Umbilical cord (tissue), 2 donors: ENCODE measurements around the gene FLVCR2. TPM values are rescaled to one million over a fixed set of nuclear protein-coding genes. Genes with fewer than 3 reads are reported as not detected.
A peak's percentile ranks its signal among the peaks of the same experiment; 100 is the strongest.

Experiments
- DNase-seq: peaks from one replicate; pipeline ENCODE4 v3.0.0-alpha.2; 2015; ENCODE audit warnings: low spot score
- total RNA-seq: library from RNA; depleted of rRNA; stranded (reverse); fragments of >200 nt; gene quantifications from one replicate; pipeline ENCODE4 v1.2.3, GENCODE V29; 2014; ENCODE audit warnings: low replicate concordance; ENCODE audit not compliant: insufficient read depth

FLVCR2 gene
- total RNA-seq, 1 donor from 2014 or later: 2.6 TPM

DNA sequence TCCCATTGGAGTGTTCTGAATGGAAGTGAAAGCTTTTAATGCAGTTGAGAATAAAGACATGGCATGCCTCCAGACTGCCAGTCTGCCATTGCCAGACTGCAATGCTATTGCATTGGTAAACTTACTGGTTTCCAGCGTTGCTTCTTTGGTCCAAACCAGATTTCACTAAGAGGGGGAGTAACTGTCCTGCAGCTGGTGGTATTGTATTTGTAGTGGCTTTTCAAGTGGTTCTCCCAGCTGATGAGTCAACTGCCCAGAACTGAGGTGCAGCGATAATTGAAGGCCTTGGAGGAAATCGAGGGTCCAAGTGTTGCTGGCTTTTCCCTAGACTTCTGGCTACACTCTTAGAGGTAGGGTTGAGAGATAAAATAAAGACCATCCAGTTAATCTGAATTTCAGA, 50.4 kb downstream of the FLVCR2 start:
- DNase-seq: no peak

DNA sequence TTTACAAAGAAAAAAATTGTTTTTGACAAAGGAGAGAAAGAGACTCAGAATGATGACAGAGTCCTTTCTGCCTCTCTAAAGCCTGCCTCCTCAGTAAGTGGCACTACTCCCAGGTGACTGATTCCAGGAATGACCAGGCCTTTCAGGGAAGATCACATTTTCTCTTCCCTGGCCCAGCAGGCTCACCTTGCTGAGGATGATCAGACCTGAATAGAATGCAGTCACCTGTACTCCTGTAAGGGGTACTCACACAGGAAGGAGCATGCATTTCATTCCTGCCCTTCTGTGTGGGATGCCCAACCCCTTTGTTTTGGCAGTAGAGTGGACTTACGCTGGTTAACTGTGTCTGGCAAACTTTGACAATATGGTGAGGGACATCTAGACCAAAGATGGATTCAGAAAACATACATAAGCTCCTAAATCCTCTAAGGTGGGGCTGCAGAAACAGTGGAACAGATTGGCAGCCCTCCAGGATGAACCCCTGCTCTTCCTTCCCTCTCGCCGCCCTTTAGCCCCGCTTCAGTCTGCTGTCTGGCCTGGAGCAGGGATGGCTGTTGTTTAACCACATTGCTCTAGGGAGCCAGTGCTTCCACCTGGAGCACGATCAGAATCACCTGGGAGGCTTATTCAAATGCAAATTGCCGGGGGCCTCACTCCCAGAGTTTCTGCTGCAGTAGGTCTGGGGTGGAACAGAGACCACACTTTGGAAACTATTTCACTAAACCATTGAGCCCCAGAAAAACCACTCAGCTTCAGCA, 52.5 kb downstream of the FLVCR2 start:
- DNase-seq: no peak

DNA sequence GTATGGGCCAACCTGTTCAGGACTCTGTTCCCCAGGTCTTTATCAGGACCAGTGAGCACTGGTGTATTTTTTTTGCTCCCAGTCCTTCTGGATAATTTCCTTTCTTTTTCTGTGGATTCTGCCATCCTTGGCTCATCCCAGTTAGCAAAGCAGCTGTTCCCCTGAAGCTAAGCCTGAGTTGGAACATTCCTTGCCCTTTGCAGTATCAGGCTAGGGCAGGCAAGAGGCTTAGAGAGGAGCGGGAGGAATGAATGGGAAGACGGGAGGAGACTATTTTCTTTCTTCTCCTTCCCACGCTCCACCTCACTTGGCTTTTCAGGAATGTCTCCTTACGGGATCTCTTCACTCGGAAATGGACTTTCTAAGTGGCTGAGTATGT, 53.0 kb downstream of the FLVCR2 start:
- peak; percentile 85 for DNase-seq

DNA sequence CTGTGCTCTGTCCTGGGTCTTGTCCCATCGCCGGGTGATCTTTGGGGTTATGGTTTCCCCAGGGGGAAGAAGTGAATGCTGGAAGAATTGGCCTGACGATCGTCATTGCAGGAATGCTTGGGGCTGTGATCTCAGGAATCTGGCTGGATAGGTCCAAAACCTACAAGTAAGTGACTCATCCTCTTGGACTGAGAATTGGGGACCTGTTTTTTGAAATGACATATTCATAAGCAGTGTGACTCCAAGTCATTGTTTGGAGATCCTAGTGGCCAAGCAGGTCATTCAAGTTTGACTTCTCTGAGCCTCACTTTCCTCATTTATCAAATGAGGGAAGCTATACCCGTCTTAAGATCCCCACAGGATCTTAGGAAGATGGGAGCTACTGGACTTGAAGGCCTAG, 56.4 kb downstream of the FLVCR2 start:
- no peak for DNase-seq

DNA sequence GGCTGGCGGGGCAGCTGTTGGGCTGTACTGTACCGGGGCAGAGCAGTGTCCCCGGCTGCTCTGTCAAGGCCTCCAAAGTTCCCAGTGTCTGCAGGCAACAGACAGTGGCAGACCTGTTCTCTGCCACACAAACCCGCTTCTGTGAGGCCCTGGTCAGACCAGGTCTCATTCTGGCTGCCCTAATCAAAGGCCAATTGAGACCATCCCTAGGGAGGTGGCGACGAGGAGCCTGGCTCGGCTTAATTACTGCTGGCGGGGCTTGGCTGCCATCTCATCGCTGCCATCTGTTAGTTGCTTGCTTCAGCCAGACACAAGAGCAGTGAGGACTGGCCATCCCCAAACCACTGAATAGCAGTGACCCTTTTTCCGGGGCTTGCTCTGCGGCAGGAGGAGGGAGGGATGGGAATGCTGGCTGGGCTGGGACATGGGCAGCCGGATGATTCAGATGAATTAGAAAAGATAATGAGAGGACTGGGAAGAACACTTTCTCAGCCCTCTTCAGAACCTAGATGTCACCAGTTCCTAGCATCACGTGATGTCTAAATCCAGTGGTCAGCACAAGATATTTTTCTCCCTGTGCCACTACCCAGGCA, 57.8 kb downstream of the FLVCR2 start:
- DNase-seq: peak; percentile 44

DNA sequence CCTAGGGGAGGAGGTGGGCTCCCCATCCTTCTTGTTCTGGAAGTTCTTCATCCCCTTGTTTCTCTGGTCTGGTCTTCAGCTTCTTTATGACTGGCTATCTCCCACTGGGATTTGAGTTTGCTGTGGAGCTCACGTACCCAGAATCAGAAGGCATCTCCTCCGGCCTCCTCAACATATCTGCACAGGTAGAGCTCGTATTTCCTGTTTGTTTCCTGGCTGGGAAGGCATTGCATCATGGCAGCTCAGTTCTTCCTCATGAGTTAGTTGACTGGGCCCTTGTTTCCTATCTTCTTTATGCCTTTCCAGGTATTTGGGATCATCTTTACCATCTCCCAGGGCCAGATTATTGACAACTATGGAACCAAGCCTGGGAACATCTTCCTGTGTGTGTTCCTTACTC, 62.5 kb downstream of the FLVCR2 start:
- no peak for DNase-seq

DNA sequence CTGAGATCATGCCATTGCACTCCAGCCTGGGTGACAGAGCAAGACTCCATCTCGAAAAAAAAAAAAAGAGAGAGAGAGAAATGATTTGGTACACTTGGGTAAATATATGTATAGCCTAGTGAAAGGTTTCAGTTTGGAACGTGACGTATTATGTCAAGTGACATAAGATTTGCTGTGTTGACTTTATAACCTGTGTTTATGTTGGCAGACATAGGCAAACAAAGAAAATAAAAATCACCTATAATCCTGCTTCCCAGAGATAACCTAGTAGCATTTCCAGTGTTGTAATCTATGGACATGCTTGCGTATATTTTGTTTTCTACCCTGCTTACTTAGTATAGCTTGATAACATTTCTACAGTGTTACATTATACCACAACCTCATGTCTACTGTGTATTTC, 65.6 kb downstream of the FLVCR2 start:
- no peak for DNase-seq

DNA sequence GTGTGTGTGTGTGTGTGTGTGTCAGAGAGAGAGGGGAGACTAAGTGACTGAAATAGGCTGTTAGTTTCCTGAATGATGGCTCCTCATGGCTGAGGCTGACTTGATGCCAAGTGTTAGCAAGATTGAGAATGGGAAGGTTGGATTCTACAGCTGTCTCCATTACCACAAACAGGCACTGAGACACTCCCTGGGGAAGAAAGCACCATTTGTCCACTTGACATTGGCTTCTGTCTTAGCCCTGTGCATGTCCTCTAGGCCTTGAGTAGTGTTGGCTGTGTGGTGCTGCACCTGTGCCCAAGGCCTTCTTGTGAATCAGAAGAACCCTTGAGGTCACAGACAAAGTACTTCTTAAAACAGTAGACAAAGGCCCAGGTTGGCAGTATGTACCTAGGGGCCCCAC, 66.6 kb downstream of the FLVCR2 start:
- no peak for DNase-seq

DNA sequence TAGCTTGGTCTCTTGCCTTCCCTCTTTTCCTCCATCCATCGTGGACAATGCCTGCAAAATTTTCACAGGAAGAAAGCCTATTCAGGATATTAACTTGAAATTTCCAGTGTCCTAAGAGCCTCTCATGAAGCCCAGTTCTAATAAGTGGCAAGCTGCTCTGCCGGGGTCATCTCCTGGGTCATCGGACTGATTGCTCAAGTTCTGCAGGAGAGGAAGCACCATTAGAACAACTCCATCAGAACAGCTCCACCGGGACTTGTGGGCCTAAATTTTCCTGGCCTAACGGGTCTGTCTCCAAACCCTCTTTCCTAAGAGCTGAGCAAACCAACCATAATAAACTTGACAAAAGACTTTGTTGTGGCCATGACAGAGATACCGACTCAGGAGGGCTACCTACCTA, 68.3 kb downstream of the FLVCR2 start:
- DNase-seq: no peak

DNA sequence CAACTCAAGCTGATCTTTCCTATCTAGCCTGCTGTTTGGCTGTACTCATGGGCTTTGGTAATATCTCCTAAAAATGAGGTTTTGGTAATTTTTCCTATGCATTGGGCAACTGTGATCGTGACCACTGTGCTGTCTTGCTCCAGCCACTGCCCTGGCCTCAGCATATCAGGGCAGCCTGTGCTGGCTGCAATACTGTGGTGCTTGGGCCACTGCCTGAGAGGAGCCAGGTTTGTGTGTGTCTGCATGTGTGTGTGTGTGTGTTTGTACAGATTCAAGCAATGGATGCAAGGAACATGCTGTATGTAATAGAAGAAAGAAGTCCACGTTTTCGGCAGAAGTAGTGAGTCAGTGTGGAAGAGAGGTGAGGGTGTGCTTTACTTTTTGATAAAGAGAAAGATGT, 69.2 kb downstream of the FLVCR2 start:
- DNase-seq: no peak

DNA sequence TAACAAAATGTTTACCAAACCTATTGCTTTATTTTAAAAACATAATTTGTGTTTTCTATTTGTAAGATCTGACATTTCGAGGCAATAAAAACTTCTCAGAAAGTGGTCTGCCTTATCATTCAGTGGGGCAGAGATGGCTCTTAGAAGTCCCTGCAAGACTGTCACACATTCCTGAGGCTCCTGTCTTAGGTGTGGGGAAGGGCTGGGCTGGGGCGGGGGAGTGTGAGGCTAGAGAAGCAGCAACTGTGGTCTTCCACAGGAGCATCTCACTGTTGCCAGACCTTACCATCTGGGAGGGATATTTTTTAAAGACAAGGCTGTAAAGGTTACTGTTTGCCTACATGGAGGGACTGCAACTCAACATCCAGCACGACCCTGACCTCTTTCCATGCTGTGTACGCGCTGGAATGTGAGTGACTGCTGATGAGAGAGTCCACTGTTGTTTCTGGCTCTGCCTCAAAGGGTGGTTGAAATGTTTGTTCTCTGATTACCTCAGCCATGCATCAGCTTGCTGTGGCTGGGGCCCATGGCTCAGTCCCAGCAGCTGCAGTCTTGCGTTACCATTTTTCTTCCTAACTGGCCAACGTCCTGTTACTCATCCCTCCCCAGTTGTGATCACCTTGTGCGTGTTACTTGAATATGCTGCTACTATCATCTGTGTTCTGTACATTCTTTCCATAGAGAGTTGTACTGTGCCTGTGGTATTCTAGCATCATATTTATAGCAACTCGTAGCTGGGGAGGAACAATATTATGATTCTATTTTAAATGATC, 69.8 kb downstream of the FLVCR2 start:
- DNase-seq: peak; percentile 62

DNA sequence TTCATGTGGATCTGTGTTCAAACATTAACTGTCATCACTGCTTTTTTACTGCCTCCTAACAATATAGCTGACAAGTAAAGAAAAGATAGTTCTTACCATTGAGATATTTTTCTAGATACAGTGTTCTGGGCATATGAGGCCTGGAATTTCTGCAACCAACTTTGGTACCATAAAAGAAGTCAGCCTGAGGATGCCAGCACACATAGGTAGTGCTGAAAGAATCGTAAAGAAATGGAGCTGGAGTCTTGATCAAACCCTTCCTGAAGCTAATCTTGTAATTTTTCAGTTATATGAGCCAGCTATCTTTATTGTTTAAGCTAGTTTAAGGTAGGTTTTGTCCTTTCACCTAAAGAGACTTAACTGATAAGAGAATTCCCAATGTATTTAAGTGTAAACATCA, 70.9 kb downstream of the FLVCR2 start:
- DNase-seq: no peak

DNA sequence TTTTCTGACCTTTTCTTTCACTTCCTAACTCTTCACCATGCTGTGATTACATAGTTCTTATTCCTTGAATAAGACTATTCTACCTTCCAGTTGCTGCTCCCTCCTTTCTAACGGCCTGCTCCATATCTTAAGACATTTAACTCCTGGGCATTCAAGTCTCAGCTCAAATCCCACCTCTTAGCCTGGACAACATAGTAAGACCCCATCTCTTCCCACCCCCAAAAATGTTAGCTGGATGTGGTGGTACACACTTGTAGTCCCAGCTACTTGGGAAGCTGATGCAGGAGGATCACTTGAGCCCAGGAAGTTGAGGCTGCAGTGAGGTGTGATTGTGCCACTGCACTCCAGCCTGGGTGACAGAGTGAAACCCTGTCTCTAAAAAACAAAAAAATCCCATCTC, 71.4 kb downstream of the FLVCR2 start:
- no peak for DNase-seq

DNA sequence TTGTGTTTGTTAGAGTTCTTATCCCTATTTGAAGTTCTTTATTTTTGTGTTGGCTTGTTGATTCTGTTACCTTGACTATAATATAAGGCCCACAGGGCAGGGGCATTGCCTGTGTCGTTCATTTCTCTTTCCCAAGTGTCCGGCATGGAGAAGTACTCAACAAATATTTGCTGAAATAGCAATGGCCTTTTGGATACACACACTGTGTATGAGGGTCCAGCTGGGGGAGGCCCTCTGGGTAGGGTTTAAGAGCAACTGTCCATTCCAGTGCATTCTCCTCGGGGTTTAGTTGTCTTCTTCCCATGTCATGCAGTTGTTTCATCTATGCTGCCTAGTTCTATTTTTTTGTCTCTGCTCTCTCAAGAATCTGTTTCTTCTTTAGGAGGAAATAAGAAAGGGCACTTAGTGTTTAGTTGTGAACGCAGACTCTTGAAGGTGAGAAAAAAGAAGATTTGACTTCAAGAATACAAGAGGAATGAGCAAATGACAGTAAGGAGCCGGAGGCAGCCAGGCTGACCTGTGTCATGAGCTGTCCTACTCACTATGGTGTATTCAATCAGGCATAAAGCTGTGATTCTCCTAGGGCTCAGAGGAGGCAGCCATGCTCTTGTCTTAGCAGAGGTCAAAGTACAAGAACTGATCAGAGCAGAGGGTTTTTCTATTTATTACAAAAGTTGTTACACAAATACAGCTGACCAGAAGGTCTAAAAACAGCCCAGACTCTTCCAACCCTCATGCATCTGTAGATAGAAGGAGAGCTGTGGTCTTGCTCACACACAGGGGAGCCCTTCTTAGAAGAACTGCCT, 72.0 kb downstream of the FLVCR2 start:
- DNase-seq: no peak

DNA sequence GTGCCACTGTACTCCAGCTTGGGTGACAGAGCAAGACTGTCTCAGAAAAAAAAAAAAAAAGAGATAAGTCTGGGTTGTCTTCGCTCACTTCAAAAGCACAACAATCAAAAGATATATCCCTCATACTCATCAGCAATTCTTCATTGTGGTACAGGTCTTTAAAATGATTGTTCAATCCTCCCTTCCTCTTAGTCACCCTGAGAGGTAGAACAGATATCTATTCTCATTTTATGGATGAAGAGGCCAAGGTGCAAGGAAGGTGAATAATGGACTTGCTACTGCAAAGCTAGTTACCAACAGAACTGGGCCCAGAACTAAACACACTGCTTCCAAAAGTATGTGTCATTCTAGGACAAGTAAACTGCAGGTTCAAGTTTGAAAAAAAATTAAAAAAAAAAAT, 75.1 kb downstream of the FLVCR2 start:
- no peak for DNase-seq

DNA sequence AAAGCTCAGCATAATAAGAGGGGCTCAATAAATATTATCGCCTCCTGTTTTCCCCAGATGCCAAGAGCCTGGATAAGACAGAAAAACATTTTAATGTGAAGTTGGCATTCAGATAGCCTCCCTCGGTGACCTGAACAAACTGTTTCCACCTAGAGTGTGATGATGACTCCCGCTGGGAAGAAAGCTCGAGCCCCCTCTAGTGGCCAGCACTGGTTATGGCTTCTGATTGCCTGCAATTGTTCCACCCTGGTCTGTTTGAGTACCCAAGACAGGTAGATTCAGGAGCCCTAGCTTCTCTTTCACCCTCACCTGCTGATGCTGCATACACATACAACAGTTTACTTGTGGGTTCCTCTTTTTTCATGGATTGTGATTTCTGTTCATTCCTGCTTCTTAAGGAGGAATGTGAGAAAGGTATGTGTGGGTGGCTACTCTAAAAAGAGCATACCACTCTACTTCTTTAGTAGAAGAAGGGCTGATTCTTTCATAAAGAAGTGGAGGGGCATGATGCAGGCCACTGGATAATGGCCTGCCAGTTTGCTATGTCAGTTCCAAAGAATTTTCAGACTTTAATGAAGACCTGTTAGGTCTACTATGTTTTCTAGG, 75.8 kb downstream of the FLVCR2 start:
- peak; percentile 78 for DNase-seq

DNA sequence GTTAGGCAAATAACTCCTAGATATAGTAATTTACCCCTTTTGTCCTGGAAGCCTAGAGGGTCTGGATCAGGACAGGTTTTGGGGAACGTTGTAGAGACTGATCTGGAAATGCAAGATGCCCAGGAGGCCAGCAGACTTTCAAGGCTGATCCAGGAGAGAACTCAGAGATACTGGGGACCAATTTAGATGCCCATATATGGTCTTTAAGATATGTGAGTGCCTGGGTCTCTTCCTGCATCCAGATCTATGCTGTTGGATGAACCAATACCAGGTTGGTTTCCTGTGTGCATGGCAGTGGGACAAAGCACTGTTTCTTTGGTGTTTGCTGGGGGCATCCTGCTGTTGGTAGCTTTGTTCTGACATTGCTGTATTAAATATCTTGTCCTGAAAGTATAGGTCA, 76.8 kb downstream of the FLVCR2 start:
- no peak for DNase-seq

DNA sequence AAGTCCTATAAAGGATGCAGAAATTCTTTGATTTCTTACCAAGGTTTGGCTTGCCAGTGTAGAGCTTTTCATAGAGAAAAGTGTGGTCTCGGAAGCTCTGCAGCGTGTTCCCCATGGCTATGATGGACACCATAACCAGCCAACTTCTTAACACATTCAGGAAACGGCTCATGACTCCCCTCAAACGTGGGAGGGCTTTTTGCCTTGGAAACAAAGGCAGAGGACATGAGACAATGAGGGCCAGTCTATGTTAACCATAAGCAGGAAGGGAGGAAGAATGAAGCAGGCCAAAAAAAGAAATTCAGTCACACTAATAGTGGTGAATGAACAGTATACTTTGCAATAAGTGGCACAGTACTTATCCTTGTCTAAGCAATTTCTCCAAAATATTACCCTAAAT, 78.9 kb downstream of the FLVCR2 start:
- no peak for DNase-seq

DNA sequence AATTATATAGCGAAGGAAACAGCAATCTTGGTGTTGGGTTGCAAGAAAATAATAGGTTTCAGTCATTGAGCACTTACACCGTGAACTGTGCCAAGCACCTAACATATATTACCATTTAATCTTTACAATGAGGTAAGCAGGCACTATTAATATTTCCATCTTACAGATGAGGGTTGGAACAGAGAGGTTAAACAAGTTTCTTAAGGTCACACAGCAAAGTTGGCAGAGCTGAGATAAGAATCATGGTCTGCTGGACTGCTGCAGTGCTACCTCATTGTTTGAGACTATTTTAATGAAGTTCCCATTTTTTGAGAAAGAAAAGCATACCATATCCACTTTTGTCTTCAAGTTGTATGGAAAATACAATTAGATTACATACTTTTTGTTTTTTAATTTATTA, 80.5 kb downstream of the FLVCR2 start:
- no peak for DNase-seq

DNA sequence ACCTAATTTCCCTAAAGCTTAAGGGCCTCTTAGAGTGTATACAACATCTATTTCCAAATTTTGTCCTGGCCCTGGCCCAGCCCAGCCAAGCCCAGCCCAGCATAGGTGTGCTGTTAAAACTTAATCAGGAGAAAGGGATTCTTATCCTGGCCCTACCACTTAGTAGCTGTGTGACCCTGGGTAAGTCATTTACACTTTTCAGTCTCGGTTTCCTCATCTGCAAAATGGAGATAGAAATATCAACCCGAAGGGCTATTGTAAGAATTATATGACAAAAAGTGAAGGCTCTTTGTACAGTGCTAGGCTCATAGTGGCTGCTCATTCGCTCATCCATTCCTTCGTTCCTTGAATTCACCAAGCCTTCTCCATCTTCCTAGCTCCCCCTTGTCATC, 81.8 kb downstream of the FLVCR2 start:
- no peak for DNase-seq

DNA sequence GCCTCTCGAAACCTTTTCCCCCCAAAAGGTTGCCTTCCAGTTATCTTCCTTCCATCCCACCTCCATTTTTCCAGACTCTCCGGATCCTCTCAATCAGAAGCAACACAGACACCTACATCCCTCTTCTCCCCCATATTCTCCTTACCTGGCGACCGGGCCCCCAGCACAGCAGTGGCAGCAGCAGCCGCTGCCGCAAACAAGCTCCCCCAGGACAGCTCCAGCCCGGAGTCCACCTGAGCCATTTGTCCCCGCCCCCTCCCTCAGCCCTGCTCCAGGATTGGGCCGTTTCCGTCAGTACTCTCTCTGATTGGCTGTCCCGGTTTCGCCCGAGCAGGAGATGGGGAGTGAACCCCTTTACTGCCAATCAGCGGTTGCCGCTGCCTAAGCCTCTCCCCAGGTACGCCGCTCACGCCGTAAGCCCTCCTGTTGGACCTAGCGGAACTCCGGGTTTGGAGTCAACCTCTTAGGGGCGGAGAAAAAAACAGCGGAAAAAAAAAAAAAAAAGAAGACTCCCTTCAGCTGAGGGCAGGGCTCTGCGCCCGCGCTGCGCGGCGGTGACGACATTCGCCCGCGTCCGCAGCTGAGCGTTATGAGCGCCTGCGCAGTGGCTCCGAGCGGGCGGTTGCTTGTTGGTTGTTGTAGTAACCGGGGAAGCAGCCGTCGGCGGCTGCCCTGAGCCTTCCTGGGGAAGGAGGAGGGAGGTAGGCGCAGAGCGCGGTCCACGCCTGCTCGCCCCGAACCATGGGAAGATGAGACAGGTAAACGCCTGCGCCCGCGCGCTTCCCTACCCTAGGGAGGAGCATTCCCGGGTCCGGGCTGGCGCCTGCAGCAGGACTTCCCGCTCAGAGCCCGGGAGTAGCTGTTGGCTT, 82.4 kb downstream of the FLVCR2 start, which contains the start of the genes ERG28 and TTLL5:
ERG28 (minus strand) TSS at position 247 of the 869 bp plus-strand sequence. CDS start 3,374 bp downstream, outside the sequence.
TTLL5 (plus strand) TSS at position 617 of the 869 bp plus-strand sequence. CDS start 1,904 bp downstream, outside the sequence.
- DNase-seq: peak; percentile 99
